AG09319 (cell line): ENCODE data around the gene SHROOM3.

Source experiments
- DNase-seq: peaks from one replicate; pipeline ENCODE4 v3.0.0-alpha.2; 2010; ENCODE audit warnings: low read depth; ENCODE audit errors: extremely low read depth
- TF ChIP-seq, protein P1 (sequence below): IDR thresholded peaks from 2 replicates; pipeline ENCODE4 v1.5.1; 2011; ENCODE audit warnings: low read depth, mild to moderate bottlenecking, inconsistent platforms, low read length, moderate library complexity

The SHROOM3 gene

DNA sequence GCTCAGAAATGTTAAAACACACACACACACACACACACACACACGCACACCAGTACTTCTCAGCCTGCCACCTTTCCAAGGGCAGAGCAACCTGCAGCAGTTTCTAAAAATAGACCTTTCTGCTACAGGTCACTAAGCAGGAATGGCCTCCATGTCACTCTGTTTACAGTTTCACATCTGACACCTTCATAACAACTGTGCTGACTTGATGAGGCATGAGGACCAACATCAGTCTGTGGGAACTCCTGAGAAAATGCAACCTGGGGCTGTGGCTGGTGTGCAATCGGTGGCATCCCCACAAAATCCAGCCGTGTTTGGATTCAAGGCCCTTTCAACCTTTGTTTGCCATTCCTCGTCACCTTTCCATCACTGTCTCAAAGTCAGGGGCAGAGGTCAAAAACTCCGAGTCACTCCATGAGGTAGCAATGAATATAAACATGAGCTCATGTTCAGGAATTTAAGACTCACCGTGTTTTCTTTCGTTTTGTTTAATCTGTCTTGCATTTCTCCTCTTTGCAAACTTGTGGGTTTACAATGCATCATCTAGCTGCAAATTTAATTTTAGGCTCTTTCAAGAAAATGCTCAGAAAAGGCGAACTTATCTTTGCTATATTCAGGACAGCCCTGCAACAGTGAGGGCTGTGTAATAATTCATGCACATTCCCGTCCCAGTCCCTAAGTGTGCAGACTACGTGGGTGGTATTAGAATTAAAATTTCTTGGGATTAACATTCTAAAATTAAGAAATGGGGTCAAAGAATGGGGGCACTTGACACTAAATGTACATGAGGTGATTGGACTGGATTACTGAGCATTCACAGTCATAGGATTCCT, 135.3 kb downstream of the SHROOM3 start:
- TF ChIP-seq, protein P1, sequence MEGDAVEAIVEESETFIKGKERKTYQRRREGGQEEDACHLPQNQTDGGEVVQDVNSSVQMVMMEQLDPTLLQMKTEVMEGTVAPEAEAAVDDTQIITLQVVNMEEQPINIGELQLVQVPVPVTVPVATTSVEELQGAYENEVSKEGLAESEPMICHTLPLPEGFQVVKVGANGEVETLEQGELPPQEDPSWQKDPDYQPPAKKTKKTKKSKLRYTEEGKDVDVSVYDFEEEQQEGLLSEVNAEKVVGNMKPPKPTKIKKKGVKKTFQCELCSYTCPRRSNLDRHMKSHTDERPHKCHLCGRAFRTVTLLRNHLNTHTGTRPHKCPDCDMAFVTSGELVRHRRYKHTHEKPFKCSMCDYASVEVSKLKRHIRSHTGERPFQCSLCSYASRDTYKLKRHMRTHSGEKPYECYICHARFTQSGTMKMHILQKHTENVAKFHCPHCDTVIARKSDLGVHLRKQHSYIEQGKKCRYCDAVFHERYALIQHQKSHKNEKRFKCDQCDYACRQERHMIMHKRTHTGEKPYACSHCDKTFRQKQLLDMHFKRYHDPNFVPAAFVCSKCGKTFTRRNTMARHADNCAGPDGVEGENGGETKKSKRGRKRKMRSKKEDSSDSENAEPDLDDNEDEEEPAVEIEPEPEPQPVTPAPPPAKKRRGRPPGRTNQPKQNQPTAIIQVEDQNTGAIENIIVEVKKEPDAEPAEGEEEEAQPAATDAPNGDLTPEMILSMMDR: no peak
- no peak for DNase-seq

DNA sequence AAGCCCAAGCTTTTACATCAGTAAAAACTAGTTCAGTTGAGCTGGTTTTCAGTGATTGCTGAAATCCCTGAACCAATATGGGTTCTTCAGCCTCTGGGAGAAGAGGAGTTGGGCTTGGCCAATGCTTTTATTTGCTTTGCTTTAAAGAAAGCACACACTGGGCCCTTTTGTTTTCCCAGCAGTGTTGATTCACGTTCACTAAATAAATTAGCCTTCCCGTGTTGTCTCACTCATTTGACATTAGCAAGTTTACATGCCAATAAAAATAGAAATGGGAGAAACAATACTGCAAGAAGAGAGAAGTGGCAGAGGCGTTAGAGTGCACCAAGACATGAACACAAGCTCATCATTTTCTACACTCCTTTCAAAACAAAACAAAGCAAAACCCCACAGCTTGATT, 136.2 kb downstream of the SHROOM3 start:
- TF ChIP-seq, protein P1: no peak
- no peak for DNase-seq

DNA sequence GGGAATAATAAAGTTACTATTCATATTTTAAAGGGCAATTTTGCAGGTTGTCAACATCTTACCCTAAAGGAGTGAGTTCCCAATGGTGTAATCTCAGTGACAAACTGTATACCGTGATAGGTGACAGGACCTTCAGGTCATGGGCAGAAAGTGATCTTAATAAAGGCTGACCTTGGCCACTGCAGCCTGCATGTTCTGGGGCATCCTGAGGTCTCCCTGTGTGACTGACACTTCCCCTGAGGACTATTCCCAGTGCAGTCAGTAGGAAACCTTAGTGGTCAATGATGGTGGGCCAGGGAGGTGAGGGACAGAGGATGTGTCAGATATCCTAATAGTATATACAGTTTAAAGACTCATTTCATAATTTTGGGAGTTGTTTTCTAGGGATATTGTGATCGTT, 137.2 kb downstream of the SHROOM3 start:
- no peak for DNase-seq
- TF ChIP-seq, protein P1: no peak

GRCh38 chr4:76576824-76577223, 141.8 kb downstream of the SHROOM3 start:
- DNase-seq: no peak

GRCh38 chr4:76578002-76578560, 143.1 kb downstream of the SHROOM3 start:
- TF ChIP-seq, protein P1: no peak
- no peak for DNase-seq

More at GRCh38 chr4:76576824-76577223, 141.8 kb downstream of the SHROOM3 start:
- TF ChIP-seq, protein P1: no peak

DNA sequence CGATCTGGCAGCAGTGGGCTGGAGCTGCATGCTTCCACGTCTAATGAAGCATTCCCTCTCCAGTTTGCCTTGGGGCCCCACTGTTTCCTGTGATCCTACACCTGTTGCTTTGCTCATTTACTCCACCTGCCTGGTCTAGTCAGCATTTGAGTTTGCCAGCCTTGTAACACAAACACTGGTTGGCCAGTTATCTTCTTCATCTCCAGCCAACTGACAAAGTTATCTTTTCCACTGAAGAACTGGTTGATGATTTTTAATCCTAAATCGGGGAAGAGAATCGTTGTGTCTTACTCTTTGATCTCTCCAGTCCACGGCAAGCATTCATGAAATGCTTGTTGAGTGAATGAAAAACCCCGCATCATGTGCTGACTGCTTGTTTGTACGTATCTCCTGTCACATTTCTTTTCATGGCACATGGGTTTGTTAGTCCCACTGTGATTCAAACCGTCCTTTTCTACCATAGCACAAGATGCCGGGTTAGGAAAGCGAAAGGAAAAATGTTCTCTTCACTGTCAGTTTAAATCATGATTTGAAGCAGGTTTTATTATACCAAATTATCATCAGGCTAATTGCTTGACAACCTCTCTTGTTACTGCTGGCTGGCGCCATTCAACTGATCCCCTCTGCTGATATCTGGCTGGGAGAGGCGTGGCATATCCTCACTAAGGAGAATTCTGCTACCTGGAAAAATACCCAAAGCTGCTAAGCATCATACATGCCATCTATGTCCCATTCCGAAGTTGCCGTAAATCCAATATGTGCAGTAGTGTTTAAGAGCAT, 144.8 kb downstream of the SHROOM3 start:
- TF ChIP-seq, protein P1: no peak
- no peak for DNase-seq
